ENCODE measurements around the gene PLVAP.

PLVAP gene

GRCh38 chr19:17376935-17377600 is at the start of gene PLVAP:
PLVAP (minus strand) TSS chr19:17377342; CDS start chr19:17377288, 54 bp downstream.
- DNase-seq, result no peak

- no peak for DNase-seq
These were observed 47.7 kb upstream of the PLVAP start for GRCh38 chr19:17424743-17425365.

- no peak for DNase-seq
These were observed 46.5 kb upstream of the PLVAP start for GRCh38 chr19:17423429-17424208.

- no peak for DNase-seq
These were observed 44.8 kb upstream of the PLVAP start for GRCh38 chr19:17421942-17422341.

- DNase-seq, result no peak
These were observed 43.4 kb upstream of the PLVAP start for GRCh38 chr19:17420475-17420924.

GRCh38 chr19:17419621-17420474 is 42.7 kb upstream of the PLVAP start, which contains the start of gene MVB12A:
MVB12A (plus strand) TSS chr19:17420047; CDS start chr19:17420136, 89 bp downstream.
- peak; percentile 97 for DNase-seq

- no peak for DNase-seq
These were observed 42.0 kb upstream of the PLVAP start for GRCh38 chr19:17419154-17419620.

- DNase-seq, result no peak
These were observed 41.6 kb upstream of the PLVAP start for GRCh38 chr19:17418710-17419109.

- no peak for DNase-seq
These were observed 38.0 kb upstream of the PLVAP start for GRCh38 chr19:17415121-17415520.

- no peak for DNase-seq
These were observed 37.0 kb upstream of the PLVAP start for GRCh38 chr19:17414097-17414496.

GRCh38 chr19:17411801-17412200 is 34.7 kb upstream of the PLVAP start:
- no peak for DNase-seq

- no peak for DNase-seq
These were observed 32.8 kb upstream of the PLVAP start for GRCh38 chr19:17409990-17410389.

GRCh38 chr19:17406887-17407196 is 29.7 kb upstream of the PLVAP start:
- no peak for DNase-seq

- no peak for DNase-seq
These were observed 29.1 kb upstream of the PLVAP start for GRCh38 chr19:17406046-17406886.

- DNase-seq, result no peak
These were observed 28.3 kb upstream of the PLVAP start, which contains the start of gene BST2 for GRCh38 chr19:17405250-17406045. BST2 (minus strand) TSS chr19:17405630; CDS start chr19:17405575, 55 bp downstream.

- DNase-seq, result no peak
These were observed 27.6 kb upstream of the PLVAP start for GRCh38 chr19:17404621-17405249.

- DNase-seq, result no peak
These were observed 26.9 kb upstream of the PLVAP start for GRCh38 chr19:17404015-17404414.

- no peak for DNase-seq
These were observed 26.1 kb upstream of the PLVAP start for GRCh38 chr19:17402982-17403855.

- DNase-seq, result no peak
These were observed 24.5 kb upstream of the PLVAP start for GRCh38 chr19:17401628-17402027.
